Measurements from ENCODE around the gene G0S2.
"Not testable (repeated sequence)": the region's sequence is repeated elsewhere in the genome, so short reads cannot be mapped to it uniquely, and the experiment has no call there.

G0S2 gene

DNA sequence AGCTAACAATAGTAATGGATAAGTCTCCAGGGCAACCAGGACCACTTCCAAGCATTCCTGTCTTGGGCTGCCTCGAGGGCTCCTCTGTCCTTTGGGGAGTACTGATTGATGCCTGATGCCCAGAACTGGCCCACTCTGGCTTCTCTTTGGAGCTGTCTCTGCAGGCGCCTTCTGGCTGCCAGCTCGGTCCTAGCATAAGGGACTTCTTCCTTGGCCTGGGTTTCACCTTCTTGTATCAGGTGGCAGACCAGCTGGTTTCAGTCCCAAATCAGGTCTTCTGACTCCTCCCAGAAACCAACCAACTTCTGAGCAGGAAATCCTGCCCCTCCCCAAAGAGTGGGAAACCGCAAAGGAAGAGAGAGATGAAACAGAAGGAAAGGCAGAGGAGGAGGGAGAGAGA lies 10.6 kb downstream of the G0S2 start:
- peak in 1 of 2 donors; percentile 24 for DNase-seq

DNA sequence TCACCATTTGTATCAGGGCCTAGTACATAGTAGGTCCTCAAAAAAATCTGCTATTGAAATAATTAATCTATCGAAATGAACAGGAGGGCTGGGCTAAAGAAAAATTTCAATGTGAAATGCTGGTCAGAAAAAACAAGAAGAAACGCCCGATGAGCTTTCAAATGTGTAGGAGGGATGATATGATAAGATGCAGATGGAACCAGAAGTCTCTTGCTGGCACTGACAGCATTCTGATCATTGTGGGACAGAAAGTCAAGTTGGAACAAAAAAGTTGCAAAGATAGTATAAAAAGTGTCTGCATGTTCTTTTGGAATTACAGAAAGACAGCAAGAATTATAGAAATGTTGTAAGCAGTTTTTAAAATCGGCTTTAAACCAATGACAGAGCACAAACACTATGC lies 11.1 kb downstream of the G0S2 start:
- no peak for DNase-seq

DNA sequence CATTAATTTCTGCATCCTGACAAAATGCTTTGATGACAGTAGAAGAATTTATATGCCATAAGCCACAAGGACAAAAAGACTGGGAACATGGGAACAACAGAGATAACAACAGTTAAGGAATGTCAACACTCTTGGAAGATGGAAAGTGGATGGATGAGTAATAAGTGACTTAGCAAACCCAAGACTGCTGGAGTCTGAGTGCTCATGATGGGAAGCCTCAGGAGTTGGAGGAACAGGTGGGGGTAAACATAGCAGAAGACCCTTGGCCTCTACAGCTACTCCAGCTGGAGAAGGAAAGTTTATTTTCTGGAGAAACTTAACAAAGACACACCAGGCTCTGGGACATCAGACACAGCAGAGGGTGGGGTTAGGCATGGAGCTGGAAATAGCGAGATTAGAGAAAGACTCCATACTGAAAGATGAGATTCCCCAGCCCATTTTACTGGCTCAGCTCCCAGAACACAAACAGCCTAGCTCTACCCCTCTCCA lies 13.6 kb downstream of the G0S2 start:
- no peak for DNase-seq

DNA sequence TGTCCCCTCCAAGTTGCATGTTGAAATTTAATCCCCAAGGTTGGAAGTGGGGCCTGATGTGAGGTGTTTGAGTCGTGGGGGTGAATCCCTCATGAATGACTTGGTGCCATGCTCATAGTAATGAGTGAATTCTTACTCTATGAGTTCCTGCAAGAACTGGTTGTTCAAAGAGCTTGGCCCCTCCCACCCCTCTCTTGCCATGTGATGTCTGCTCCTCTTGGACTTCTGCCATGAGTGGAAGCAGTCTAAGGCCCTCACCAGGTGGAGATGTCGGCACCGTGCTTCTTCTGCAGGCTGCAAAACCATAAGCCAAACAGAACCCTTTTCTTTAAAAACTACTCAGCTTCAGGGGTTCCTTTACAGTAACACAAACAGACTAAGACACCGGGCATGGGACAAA lies 14.3 kb downstream of the G0S2 start:
- no peak for DNase-seq

DNA sequence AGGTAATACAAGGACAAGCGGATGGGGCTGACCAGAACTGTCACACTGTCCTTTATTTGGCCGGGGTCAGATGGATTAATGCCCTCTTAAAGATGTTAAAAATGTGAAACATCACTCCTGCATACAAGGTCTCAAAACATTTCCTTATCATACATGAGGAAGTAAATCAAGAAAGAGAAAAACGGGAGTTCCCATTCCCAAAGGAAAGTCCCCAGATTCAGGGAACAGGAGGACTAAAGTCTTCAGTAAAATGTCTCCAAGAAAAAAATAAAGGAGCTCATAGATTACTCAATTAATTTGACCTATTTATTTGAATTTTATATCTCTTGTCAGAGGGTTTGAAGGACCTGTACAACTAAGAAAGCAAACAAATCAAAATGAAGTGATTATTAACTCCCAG lies 16.0 kb downstream of the G0S2 start:
- no peak for DNase-seq

DNA sequence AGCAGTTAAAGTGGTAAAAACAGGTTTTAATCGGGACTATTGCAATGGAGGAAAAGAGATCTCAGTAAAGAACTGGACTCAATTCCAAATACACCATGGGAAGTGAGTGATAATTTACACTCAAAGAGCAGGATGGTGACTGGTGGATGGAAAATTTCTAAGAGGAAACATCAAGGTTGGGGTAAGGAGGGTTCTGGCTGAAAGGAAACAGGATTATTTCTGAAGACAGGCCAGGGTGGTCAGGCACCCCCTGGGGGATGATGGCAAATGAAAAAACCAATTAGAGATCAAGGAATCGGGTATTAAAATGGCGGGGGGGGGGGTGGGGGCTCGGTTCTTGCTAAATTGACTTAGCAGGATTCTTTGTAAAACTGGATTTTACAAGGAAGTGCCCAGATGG lies 17.1 kb downstream of the G0S2 start:
- no peak for DNase-seq

DNA sequence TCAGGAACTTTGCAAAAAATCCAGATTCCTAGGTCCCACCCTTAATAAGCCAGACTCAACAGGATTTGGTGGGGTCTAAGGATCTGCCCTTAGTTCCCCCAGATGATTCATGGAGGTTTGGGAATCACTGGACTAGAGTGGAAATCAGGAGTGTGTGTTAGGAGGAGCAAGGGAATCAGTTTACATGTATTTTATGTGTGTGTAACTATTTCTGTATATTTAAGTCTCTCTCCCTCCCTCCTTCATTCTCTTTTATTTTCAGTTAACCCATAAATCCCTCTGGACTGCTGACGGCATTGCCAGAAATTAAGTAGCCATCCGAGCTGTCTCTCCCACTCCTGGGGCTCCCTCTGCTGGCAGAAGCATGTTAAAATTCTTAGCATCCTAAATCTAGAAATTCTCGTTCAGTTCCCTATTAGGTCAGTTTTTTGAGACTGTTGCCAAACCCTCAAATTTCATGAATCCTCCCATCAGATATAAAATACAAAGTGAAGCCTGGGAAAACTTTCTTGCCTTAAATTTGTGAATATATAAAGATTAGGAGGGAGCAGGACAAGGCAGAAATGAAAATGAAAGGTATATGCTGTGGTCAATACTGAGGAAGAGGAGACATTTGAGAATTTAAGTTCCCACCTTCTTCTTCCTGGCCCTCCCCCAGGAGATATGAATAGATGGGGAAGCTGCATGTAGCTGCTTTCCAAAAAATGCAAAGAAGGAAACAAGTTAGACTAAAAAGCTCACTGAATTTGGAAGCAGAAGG lies 17.7 kb downstream of the G0S2 start:
- DNase-seq, result peak; percentile 80 to 83

DNA sequence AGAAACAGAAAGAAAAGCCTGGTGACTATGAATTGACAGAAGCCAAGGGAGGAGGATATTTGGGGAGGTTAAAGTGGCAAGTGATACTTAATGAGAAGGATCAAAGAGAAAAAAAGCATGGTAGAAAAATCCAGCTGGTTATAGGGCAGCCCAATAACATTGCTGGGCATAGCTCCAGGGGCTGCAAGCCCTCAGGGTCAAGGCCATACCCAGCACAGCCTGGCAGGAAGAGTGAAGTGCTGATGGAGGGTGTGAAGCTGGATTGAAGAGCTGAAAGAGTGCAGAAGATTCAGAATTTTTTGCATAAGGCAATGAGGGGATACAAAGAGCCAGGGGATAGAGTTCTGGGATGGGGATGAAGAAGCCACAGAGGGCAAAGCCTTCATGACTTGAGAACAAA lies 21.5 kb downstream of the G0S2 start:
- DNase-seq, result no peak

DNA sequence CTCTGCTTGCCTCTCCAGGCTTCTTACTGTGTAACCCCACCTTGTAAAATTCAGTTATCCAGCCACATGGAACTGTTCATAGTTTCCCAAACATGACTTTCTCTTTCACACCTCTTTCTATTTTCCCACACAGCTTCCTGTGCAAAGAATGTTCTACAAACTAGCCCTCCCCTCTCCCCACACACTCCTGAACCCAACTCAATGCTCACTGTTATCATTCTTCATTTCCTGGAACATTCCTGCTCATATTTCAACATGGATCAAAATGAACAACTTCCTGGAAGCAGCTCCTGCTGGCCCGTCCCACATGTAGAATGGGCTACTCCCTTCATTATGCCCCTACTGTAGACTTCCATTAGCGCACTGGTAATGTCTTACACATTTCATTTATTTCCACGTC lies 21.9 kb downstream of the G0S2 start:
- DNase-seq, result no peak

DNA sequence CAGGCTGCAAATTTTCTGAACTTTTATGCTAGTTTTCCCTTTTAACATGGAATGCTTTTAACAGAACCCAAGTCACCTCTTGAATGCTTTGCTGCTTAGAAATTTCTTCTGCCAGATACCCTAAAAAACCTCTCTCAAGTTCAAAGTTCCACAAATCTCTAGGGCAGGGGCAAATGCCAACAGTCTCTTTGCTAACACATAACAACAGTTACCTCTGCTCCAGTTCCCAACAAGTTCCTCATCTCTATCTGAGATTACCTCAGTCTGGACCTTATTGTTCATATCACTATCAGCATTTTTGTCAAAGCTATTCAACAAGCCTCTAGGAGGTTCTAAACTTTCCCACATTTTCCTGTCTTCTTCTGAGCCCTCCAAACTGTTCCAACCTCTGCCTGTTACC lies 25.5 kb downstream of the G0S2 start:
- not testable (repeated sequence) for DNase-seq

DNA sequence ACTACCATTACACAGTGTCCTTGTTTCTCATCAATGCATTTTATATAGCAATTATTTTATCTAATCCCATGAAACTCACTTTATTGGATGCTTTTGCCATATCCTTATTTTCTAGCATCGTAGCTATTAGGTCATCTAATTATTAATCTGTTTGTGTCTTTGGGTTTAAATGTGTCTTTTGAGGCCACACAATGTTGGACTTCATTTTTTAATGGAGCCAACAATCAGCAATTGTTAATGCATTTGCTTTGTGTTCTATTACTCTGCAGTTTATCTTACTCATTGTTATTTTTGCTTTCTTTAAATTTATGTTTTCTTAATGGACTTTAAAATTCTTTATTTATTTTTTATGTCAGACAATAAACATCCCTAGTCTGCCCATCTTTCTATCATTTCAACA lies 27.6 kb downstream of the G0S2 start:
- DNase-seq, result no peak

DNA sequence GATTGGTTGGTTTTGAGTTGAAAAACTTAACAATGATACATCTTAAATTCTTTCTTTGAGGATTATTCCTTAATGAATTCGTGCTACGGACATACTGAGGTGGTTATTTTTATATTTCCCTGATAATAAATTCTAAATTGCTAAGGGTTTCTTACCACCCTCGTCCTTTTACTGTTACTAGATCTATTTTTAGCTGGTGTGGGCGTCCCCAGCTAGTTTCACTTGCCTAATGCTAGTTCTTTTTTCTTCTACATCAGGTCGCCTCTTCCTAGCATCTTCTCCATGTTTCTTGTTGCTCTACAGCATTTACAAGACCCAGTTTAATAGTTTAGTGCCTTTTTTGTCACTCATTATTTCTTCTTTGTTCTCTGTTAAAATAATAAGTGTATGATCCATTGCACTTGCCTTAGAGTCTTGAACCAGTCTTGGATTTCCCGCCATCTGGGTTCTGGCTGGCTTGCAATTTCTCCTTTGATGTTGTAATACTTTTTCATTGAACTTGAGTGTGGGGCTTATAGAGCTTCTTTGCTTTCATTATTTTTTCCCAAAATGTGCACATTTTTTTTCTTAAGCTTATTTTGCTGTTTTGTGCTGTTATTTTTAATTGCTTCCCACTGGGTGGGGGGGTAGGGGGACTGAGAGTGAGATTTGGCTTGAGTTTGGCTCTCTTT lies 28.8 kb downstream of the G0S2 start:
- no peak for DNase-seq

DNA sequence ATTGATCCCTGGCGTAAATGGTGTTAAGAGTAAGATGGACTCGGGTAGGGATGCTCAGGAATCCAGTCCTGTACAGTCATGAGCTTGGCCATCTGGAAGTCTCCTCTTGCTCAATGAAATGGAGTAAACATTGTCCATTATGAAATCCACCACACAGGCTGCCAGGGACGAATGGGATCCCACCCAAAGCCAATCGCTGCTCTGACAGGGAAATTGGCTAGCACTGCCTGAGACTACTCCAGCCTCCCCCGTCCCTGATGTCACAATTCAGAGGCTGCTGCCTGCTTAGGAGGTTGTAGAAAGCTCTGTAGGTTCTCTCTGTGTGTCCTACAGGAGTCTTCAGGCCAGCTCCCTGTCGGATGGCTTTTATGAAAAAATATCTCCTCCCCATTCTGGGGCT lies 29.4 kb downstream of the G0S2 start, which contains the start of gene HSD11B1:
TSS of gene HSD11B1 (plus strand) at position 263 of the 400 bp plus-strand sequence. CDS start at position 360, 97 bp downstream.
- DNase-seq, result no peak

DNA sequence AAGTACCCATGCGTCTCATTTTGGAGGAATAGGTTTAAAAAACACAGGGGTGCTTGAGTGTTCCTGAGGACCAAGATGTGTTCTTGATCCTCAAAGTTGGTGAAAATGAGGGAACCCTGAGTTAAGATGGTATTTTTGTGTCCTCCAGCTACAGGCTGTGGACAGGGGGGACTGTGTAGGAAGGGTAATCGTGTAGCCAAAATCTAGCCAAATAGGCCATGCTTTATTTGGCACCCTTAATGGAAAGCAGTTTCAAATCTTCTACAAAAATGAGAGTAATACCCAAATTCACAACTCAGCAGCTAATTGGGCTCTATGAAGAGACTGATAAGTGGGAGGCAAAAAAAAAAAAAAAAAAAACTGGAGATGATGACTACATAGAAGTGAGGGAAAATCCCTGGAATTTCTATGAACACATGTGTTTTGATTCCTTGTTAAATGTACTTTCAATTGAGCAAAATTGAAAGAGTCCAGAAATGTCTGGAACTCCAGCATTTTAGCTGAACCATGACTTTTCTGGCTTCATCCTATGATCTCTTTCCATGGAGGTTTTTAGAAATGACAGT lies 29.9 kb downstream of the G0S2 start:
- no peak for DNase-seq

DNA sequence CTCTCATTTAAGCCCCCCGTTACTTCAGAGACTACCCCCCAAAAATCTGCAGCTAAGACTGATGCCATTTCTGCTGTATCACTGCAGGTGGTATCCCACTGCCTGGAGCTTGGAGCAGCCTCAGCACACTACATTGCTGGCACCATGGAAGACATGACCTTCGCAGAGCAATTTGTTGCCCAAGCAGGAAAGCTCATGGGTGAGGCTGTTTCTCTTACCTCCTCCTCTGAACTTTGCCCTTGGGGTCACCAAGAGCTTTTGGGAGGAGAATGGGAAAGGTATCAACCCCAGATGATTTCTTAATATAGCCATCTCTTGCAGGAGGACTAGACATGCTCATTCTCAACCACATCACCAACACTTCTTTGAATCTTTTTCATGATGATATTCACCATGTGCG lies 31.4 kb downstream of the G0S2 start:
- no peak for DNase-seq

DNA sequence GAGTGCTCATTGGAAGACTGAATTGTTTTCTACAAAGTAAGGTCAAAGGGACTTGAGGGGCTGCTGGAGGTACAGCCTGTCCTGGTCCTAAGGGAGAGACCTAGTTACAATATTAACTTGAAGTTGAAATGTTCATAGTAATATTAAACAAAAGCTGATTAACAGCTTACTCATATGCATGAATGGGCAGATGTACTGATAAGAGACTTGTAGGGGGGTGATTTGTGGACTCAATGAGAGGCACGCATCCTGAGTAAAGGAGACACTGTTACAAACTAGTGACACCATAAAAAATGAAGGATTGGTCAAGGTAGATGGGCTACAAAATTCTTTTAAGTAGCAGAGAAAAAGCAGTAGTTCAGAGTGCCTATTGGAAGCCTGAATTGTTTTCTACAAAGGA lies 32.1 kb downstream of the G0S2 start:
- no peak for DNase-seq

DNA sequence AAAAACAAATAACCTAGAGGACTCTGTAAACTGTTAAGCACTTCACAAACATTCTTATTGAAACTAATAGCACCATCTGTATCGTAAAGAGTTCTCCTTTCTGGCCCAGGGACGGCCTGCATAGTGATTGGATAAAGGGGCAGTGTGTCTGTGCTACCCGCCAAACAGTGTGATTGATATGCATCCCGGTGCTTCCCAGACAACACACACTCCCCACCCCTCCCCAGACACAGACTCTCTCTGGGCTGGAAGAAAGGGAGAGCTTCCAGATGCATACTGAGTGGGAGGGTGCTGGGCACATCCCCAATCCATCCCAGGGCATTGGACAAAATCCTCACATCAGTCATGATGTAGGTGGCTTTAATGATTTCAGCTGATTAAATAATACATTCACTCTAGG lies 33.1 kb downstream of the G0S2 start:
- no peak for DNase-seq

DNA sequence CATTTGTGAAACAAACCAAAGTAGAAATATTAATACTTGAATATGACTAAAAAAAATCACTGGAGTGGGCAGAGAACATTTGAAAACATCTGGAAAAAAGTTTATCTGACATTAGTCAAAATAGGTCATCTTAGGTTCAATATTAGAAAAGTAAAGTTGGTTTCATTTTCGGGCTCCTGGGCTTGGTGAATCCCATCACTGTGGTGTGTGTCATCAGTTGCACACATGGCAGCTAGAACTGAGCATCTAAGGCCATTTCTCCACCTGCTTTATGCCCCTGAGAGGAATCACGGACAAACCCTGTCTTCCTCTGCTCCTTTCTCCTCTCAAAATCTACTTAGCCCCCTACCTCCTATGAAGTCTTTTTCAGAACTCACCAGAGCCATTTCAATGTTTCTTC lies 34.9 kb downstream of the G0S2 start:
- no peak for DNase-seq

DNA sequence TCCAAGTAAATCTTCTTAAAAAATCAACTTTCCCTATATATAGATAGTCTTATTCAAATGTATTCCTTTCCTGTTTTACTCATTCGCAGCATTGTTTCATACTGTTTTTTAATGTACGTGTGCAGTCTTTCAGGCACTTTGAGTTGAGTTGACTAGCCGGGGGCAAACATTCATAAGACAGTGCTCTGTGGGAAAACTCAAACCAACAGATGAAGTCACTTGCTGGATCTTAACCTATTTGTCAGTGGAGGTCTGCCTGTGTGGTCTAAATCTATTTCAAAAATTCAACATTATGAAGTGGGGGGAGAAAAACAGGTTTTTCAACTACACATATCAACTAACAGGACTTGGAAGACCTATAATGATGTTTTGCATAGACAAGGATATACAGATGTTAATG lies 35.6 kb downstream of the G0S2 start:
- DNase-seq, result no peak

DNA sequence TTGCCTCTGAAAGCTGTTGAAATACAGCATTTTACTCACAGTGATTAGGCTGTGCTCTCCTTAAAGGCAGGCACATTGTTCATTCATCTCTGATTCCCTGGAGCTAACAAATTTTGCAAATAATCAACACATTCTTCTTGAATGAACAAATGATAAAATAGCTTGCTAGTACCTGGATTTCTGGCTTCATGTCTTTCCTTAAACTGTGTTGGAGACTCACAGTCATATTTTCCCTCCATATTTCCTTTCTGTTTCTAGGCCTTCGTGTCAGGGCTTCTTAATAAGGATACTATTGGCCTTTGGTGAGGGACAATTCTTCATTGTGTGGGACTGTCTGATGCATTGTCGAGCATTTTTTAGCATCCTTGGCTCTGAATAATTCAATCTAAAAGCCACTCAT lies 39.1 kb downstream of the G0S2 start:
- DNase-seq, result no peak

DNA sequence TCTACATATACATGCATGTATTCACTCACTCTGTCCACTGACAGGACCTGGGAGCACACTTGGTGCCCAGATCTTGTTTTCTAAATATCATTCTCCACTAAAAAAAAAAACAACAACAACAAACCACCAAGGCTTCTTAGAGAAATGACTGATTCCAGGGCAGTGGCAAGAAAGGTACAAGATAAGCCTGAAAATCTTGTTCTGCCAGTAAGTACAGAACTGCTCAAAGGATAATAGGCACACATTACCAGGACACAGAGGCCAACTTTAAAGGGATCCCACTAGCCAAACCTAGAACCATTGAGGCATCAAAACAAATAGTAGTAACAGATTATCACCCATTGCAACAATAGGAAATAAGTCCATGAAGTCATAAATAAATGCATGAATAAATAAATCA lies 40.1 kb downstream of the G0S2 start:
- DNase-seq, result no peak

DNA sequence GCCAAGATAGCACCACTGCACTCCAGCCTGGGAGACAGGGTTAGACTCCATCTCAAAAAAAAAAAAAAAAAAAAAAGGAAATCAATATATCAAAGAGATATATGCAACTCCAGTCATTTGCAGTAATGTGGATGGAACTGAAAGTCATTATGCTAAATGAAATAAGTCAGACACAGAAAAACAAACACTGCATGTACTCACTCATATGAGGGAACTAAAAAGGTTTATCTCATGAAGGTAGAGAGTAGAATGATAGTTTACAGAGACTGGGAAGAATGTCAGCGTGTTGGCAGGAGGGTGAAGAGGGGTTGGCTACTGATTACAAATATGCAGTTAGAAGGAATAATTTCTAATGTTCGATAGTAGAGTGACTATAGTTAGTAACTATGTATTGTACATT lies 42.6 kb downstream of the G0S2 start:
- DNase-seq, result no peak

DNA sequence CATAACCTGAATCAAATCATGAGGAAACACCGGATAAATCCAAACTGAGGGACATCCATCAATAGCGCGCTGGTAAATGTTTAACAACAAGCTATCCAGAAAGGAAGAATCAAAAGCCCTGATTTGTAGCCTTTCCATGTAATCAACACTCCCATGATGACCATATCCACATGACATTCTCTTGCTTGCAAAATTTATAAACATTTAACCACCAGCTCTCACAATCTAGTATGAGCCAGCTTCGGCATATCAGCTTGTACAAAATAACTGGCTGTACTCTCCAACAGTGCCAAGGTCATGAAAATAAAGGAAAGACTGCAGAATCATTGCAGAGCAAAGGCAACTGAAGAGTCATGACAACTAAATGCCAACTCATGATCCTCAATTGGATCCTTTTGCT lies 45.1 kb downstream of the G0S2 start:
- no peak for DNase-seq

DNA sequence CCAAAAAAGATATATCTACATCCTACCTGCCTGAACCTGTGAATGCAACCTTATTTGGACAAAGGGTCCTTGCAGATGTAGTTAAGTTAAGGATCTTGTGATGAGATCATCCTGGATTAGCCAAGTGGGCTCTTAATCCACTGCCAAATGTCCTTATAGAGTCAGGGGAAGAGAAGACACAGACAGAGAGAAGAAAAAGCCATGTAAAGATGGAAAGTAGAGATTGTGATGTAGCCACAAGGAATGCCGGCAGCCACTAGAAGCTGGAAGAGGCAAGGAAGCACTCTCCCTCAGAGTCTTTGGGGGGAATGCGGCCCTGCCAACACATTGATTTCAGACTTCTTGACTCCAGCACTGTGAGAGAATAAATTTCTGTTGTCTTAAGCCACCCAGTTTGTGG lies 45.6 kb downstream of the G0S2 start:
- no peak for DNase-seq
